GM12878 (cell line): ENCODE measurements around the gene CAVIN1. TPM values are rescaled to one million over a fixed set of nuclear protein-coding genes. Genes with fewer than 3 reads are reported as not detected.

Experiments used
- ASH2L ChIP-seq: fragments of 300-600, 200-600 bp; sonication (generic); IDR thresholded peaks from 2 replicates; pipeline ENCODE4 v1.6.1; 2017; ENCODE audit warnings: low read depth, mild to moderate bottlenecking, borderline replicate concordance
- BRCA1 ChIP-seq: IDR thresholded peaks from 2 replicates; pipeline ENCODE4 v1.6.1; 2011; ENCODE audit warnings: low read depth, low read length, improper control_type of control experiment
- EED ChIP-seq: sonication (generic); IDR thresholded peaks from 2 replicates; pipeline ENCODE4 v1.6.1; 2016; ENCODE audit warnings: antibody characterized with exemption, low read depth
- ESRRA ChIP-seq: IDR thresholded peaks from 2 replicates; pipeline ENCODE4 v1.6.1; 2012; ENCODE audit warnings: mild to moderate bottlenecking, low read length, improper control_type of control experiment
- JUNB ChIP-seq: IDR thresholded peaks from 2 replicates; pipeline ENCODE4 v1.6.1; 2016; ENCODE audit warnings: antibody characterized with exemption, mild to moderate bottlenecking
- JUND ChIP-seq: IDR thresholded peaks from 2 replicates; pipeline ENCODE4 v1.6.1; 2012; ENCODE audit warnings: low read depth, mild to moderate bottlenecking, low read length, improper control_type of control experiment, moderate library complexity
- KLF5 ChIP-seq: fragments of 450-650 bp; IDR thresholded peaks from 2 replicates; pipeline ENCODE4 v1.6.1; 2014; ENCODE audit warnings: mild to moderate bottlenecking; ENCODE audit not compliant: partially characterized antibody
- MYC ChIP-seq: IDR thresholded peaks from 2 replicates; pipeline ENCODE4 v1.6.1; 2011; ENCODE audit warnings: mild to moderate bottlenecking, low read length, moderate library complexity, inconsistent platforms; ENCODE audit not compliant: insufficient read depth, insufficient replicate concordance, insufficient read length, severe bottlenecking
- NFXL1 ChIP-seq: fragments of 450-650 bp; IDR thresholded peaks from 2 replicates; pipeline ENCODE4 v1.6.1; 2017; ENCODE audit warnings: antibody characterized with exemption, mild to moderate bottlenecking, borderline replicate concordance
- NR2C2 ChIP-seq: IDR thresholded peaks from 2 replicates; pipeline ENCODE4 v1.6.1; 2011; ENCODE audit warnings: borderline replicate concordance, low read depth; ENCODE audit not compliant: control insufficient read depth, insufficient read length
- NRF1 ChIP-seq: conservative IDR thresholded peaks from 2 replicates; pipeline ENCODE4 v1.6.1; 2011; ENCODE audit warnings: mild to moderate bottlenecking, low read depth, low read length, improper control_type of control experiment
- PML ChIP-seq: IDR thresholded peaks from 2 replicates; pipeline ENCODE4 v1.6.1; 2012; ENCODE audit warnings: low read length, inconsistent platforms
- RAD51 ChIP-seq: fragments of 450-650 bp; IDR thresholded peaks from 2 replicates; pipeline ENCODE4 v1.6.1; 2016; ENCODE audit warnings: moderate library complexity, mild to moderate bottlenecking, inconsistent platforms
- RB1 ChIP-seq: fragments of 450-650 bp; formaldehyde crosslinking; IDR thresholded peaks from 2 replicates; pipeline ENCODE4 v1.6.1; 2017; ENCODE audit warnings: mild to moderate bottlenecking, borderline replicate concordance
- RCOR1 ChIP-seq: conservative IDR thresholded peaks from 2 replicates; pipeline ENCODE4 v1.6.1; 2012; ENCODE audit warnings: low read depth, low read length, improper control_type of control experiment
- RUNX3 ChIP-seq: IDR thresholded peaks from 2 replicates; pipeline ENCODE4 v1.6.1; 2012; ENCODE audit warnings: low read length, inconsistent platforms
- SP1 ChIP-seq: IDR thresholded peaks from one replicate; pipeline ENCODE4 v1.6.1; 2011; ENCODE audit warnings: low read depth, low read length
- SREBF2 ChIP-seq: IDR thresholded peaks from 2 replicates; pipeline ENCODE4 v1.6.1; 2012; ENCODE audit warnings: mild to moderate bottlenecking, low read length
- STAT3 ChIP-seq: IDR thresholded peaks from 2 replicates; pipeline ENCODE4 v1.6.1; 2011; ENCODE audit warnings: low read depth, low read length, improper control_type of control experiment
- TCF3 ChIP-seq: IDR thresholded peaks from 2 replicates; pipeline ENCODE4 v1.6.1; 2012; ENCODE audit warnings: low read depth, mild to moderate bottlenecking, low read length, borderline replicate concordance; ENCODE audit not compliant: insufficient read depth
- polyA plus RNA-seq, 11 experiments: library from polyadenylated mRNA; depleted of rRNA in 4 of 11; unstranded in 6 of 11; stranded (reverse) in 5 of 11; fragments of >200 nt; fragmentation: Nextera tagmentation in 4 of 11; fragmentation: Illumina TruSeq in 1 of 11; extraction: Ambion mirVana in 4 of 11; extraction: Trizol in 1 of 11; gene quantifications; 1 replicate in 1 of 11; 2 replicates in 10 of 11; pipeline versions ENCODE4 v1.2.1 to v1.2.3, GENCODE V29; 2011 to 2016; ENCODE audit warnings: inconsistent platforms in 2 of 11, missing spikeins in 2 of 11, low read depth in 1 of 11
- total RNA-seq, 4 experiments: library from RNA; depleted of rRNA in 3 of 4; stranded (reverse); fragments of >200 nt in 3 of 4; fragmentation: Illumina TruSeq in 1 of 4; extraction: Trizol in 1 of 4; gene quantifications; 2 replicates each; pipeline versions ENCODE4 v1.2.1 to v1.2.3, GENCODE V29; 2013 to 2021
- TF ChIP-seq, protein P1 (sequence below): fragments of 450-650 bp; IDR thresholded peaks from 2 replicates; pipeline ENCODE4 v1.6.1; 2016; ENCODE audit warnings: mild to moderate bottlenecking, moderate library complexity, borderline replicate concordance
- TF ChIP-seq, protein P2 (sequence below): fragments of 450-650 bp; IDR thresholded peaks from 2 replicates; pipeline ENCODE4 v1.6.1; 2017; ENCODE audit warnings: mild to moderate bottlenecking, moderate library complexity
- TF ChIP-seq, protein P3 (sequence below): IDR thresholded peaks from 2 replicates; pipeline ENCODE4 v1.6.1; 2012; ENCODE audit warnings: low read depth, low read length, improper control_type of control experiment

CAVIN1 gene
- total and polyA plus RNA-seq, 10 of the 15 experiments (the other 5 are each of a cell fraction or from before 2014, with no cell fraction given): 0.03 to 1.1 (median 0.37) TPM

DNA sequence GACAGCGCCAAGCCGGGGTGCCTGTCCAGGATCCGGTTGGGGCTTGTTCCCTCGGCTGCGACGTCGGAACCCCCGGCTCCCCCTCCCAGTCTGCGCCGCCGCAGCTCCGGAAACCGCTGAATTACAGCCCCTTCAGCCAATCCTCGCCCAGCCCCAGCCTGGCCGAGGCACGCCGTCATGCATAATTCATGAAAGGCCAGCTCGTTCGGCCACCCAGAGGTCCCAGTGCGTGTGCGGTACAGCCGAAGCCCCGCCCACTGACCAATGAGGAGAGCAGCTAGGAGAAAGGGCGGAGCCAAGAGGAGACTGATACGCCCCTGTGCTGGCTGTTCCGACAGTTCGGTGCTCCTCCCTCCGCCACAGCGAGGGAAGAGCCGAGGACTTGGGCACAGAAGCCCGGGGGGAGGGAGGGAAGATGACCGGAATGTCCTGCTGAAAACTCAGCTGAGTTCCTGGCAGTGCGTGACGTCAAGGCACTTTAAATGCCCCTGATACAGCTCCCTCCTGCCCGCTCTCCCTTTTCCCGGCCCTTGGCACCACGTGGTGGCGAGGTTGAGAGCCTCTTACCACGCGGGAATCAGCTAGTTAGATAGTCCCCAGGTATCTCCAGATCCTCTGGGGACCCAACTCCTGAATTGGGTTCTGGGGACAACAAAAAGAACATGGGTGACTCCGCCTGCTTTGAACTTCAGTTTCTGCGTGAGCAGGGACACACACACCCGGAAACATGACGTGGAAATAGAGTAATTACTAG lies 34.5 kb downstream of the CAVIN1 start, which contains the start of gene STAT3 (continued):
- TF ChIP-seq NFXL1: no peak
- peak; percentile 90 for TF ChIP-seq KLF5
- TF ChIP-seq STAT3: peak; percentile 100
- TF ChIP-seq MYC: no peak
- peak; percentile 85 for TF ChIP-seq RUNX3
- TF ChIP-seq, protein P1, sequence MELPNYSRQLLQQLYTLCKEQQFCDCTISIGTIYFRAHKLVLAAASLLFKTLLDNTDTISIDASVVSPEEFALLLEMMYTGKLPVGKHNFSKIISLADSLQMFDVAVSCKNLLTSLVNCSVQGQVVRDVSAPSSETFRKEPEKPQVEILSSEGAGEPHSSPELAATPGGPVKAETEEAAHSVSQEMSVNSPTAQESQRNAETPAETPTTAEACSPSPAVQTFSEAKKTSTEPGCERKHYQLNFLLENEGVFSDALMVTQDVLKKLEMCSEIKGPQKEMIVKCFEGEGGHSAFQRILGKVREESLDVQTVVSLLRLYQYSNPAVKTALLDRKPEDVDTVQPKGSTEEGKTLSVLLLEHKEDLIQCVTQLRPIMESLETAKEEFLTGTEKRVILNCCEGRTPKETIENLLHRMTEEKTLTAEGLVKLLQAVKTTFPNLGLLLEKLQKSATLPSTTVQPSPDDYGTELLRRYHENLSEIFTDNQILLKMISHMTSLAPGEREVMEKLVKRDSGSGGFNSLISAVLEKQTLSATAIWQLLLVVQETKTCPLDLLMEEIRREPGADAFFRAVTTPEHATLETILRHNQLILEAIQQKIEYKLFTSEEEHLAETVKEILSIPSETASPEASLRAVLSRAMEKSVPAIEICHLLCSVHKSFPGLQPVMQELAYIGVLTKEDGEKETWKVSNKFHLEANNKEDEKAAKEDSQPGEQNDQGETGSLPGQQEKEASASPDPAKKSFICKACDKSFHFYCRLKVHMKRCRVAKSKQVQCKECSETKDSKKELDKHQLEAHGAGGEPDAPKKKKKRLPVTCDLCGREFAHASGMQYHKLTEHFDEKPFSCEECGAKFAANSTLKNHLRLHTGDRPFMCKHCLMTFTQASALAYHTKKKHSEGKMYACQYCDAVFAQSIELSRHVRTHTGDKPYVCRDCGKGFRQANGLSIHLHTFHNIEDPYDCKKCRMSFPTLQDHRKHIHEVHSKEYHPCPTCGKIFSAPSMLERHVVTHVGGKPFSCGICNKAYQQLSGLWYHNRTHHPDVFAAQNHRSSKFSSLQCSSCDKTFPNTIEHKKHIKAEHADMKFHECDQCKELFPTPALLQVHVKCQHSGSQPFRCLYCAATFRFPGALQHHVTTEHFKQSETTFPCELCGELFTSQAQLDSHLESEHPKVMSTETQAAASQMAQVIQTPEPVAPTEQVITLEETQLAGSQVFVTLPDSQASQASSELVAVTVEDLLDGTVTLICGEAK: peak; percentile 41; the same call in 1 of the 2 replicates
- peak; percentile 100 for TF ChIP-seq JUND
- peak; percentile 74 for TF ChIP-seq RAD51
- no peak for TF ChIP-seq PML
- TF ChIP-seq EED: peak; percentile 51; the same call in 1 of the 2 replicates
- TF ChIP-seq BRCA1: 0 out of 2 replicates have a peak, but pooled peaks have one; percentile 7
- peak; percentile 93 for TF ChIP-seq SP1
- peak; percentile 97 for TF ChIP-seq RB1
- no peak for TF ChIP-seq SREBF2
- TF ChIP-seq ESRRA: peak; percentile 83; the same call in 1 of the 2 replicates
- TF ChIP-seq, protein P2, sequence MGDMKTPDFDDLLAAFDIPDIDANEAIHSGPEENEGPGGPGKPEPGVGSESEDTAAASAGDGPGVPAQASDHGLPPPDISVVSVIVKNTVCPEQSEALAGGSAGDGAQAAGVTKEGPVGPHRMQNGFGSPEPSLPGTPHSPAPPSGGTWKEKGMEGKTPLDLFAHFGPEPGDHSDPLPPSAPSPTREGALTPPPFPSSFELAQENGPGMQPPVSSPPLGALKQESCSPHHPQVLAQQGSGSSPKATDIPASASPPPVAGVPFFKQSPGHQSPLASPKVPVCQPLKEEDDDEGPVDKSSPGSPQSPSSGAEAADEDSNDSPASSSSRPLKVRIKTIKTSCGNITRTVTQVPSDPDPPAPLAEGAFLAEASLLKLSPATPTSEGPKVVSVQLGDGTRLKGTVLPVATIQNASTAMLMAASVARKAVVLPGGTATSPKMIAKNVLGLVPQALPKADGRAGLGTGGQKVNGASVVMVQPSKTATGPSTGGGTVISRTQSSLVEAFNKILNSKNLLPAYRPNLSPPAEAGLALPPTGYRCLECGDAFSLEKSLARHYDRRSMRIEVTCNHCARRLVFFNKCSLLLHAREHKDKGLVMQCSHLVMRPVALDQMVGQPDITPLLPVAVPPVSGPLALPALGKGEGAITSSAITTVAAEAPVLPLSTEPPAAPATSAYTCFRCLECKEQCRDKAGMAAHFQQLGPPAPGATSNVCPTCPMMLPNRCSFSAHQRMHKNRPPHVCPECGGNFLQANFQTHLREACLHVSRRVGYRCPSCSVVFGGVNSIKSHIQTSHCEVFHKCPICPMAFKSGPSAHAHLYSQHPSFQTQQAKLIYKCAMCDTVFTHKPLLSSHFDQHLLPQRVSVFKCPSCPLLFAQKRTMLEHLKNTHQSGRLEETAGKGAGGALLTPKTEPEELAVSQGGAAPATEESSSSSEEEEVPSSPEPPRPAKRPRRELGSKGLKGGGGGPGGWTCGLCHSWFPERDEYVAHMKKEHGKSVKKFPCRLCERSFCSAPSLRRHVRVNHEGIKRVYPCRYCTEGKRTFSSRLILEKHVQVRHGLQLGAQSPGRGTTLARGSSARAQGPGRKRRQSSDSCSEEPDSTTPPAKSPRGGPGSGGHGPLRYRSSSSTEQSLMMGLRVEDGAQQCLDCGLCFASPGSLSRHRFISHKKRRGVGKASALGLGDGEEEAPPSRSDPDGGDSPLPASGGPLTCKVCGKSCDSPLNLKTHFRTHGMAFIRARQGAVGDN: peak; percentile 80
- no peak for TF ChIP-seq ASH2L
- TF ChIP-seq RCOR1: peak; percentile 96
- TF ChIP-seq, protein P3, sequence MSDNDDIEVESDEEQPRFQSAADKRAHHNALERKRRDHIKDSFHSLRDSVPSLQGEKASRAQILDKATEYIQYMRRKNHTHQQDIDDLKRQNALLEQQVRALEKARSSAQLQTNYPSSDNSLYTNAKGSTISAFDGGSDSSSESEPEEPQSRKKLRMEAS: peak; percentile 89
- TF ChIP-seq NRF1: peak; percentile 31; the same call in 1 of the 2 replicates
- TF ChIP-seq TCF3: no peak
- no peak for TF ChIP-seq NR2C2
- peak; percentile 87; the same call in 1 of the 2 replicates for TF ChIP-seq JUNB
